ENCODE results near the gene THOC1.

- TF ChIP-seq CTCF (conservative IDR thresholded peaks at IDR 0.05 in 1 of 2, IDR thresholded peaks at IDR 0.05 in 1 of 2; ENCODE audit: extremely low read depth in 1 of 2, insufficient read depth in 1 of 2, low read depth in 1 of 2, low read length in 2 of 2) (no peak), EZH2 (IDR thresholded peaks at IDR 0.05; ENCODE audit: borderline replicate concordance, low read length) (no peak)
These were observed 49.8 kb upstream of the THOC1 start for GRCh38 chr18:317618-318017.

Data from mammary epithelial cell (primary cell).